Fibroblast of skin of right biceps (primary cell): ENCODE data around the gene DLGAP4.

ENCODE experiments used
- DNase-seq: peaks from one replicate; pipeline ENCODE4 v3.0.0-alpha.2; 2013

The DLGAP4 gene

GRCh38 chr20:36331209-36331608 lies 25.1 kb downstream of the DLGAP4 start:
- no peak for DNase-seq

- DNase-seq: no peak
These were observed 27.7 kb downstream of the DLGAP4 start for GRCh38 chr20:36333841-36334240.

GRCh38 chr20:36334281-36335205 lies 28.4 kb downstream of the DLGAP4 start:
- DNase-seq: no peak

- no peak for DNase-seq
These were observed 29.2 kb downstream of the DLGAP4 start for GRCh38 chr20:36335206-36335870.

GRCh38 chr20:36336204-36336603 lies 30.1 kb downstream of the DLGAP4 start:
- no peak for DNase-seq

GRCh38 chr20:36336954-36337704 lies 31.0 kb downstream of the DLGAP4 start:
- no peak for DNase-seq

GRCh38 chr20:36337886-36338285 lies 31.7 kb downstream of the DLGAP4 start:
- DNase-seq: no peak

GRCh38 chr20:36339646-36340592 lies 33.8 kb downstream of the DLGAP4 start:
- DNase-seq: no peak

- no peak for DNase-seq
These were observed 34.5 kb downstream of the DLGAP4 start for GRCh38 chr20:36340593-36340990.

- DNase-seq: no peak
These were observed 35.3 kb downstream of the DLGAP4 start for GRCh38 chr20:36341331-36342020.

GRCh38 chr20:36342331-36343120 lies 36.4 kb downstream of the DLGAP4 start:
- no peak for DNase-seq

GRCh38 chr20:36343641-36344040 lies 37.5 kb downstream of the DLGAP4 start:
- DNase-seq: no peak

GRCh38 chr20:36344517-36345132 lies 38.5 kb downstream of the DLGAP4 start:
- peak; percentile 51 for DNase-seq

- no peak for DNase-seq
These were observed 40.1 kb downstream of the DLGAP4 start for GRCh38 chr20:36346256-36346655.

- DNase-seq: no peak
These were observed 43.4 kb downstream of the DLGAP4 start for GRCh38 chr20:36349384-36350170.

GRCh38 chr20:36350439-36350838 lies 44.3 kb downstream of the DLGAP4 start:
- DNase-seq: no peak

GRCh38 chr20:36351937-36352336 lies 45.8 kb downstream of the DLGAP4 start:
- DNase-seq: no peak

- DNase-seq: no peak
These were observed 46.9 kb downstream of the DLGAP4 start for GRCh38 chr20:36352843-36353553.

- DNase-seq: no peak
These were observed 47.6 kb downstream of the DLGAP4 start for GRCh38 chr20:36353740-36354139.
